HG02938 (cell line): Measurements from ENCODE around the gene THADA.
A peak's percentile ranks its signal among the peaks of the same experiment; 100 is the strongest.
"Not testable (repeated sequence)": the region's sequence is repeated elsewhere in the genome, so short reads cannot be mapped to it uniquely, and the experiment has no call there.

Experiments
- ATAC-seq: cut with Tn5 transposase; IDR thresholded peaks from one replicate; pipeline ENCODE4 v1.9.1; 2021; ENCODE audit warnings: mild to moderate bottlenecking, moderate library complexity; ENCODE audit not compliant: unreplicated experiment

THADA gene

GRCh38 chr2:43600596-43600995 is 4.8 kb upstream of the THADA start:
- ATAC-seq = not testable (repeated sequence)

GRCh38 chr2:43594875-43595274 is 963 bp downstream of the THADA start:
- ATAC-seq = no peak

GRCh38 chr2:43593254-43593653 is 2.6 kb downstream of the THADA start:
- no peak for ATAC-seq

- ATAC-seq = no peak
Observed at GRCh38 chr2:43592443-43592842, 3.4 kb downstream of the THADA start.

- ATAC-seq = no peak
Observed at GRCh38 chr2:43585708-43586107, 10.1 kb downstream of the THADA start.

DNA sequence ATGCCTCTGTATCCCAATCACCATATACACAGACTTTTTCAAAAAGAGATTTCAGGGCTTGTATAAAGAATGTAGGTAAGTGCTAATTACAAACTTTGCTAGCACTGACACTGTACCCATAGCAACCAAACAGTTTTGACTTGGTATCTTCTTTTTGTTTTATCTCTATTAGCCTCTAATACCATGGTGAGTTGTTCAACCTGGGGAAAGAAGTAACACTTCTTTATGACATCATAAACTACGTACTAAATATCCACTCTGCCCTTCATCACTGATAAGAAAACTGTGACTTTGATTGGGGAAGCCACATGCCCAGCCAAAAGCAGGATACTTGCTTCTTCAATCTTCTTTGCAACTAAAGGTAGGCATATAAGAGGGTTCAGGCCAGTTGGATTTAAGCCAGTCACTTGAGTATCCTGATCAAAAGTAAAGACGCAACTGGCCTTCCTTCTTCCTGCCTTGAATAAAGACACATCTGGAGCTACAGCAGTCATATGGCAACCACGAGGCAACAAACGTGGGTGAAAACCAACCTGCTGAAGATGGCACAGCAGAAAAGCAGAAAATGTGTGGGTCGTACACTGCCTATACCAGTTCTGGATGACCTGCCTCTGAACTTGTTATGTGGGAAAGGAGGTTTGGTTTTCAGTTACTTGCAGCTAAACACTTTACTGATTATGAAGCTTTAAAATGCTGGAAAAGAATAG is 16.4 kb downstream of the THADA start:
- ATAC-seq = no peak

DNA sequence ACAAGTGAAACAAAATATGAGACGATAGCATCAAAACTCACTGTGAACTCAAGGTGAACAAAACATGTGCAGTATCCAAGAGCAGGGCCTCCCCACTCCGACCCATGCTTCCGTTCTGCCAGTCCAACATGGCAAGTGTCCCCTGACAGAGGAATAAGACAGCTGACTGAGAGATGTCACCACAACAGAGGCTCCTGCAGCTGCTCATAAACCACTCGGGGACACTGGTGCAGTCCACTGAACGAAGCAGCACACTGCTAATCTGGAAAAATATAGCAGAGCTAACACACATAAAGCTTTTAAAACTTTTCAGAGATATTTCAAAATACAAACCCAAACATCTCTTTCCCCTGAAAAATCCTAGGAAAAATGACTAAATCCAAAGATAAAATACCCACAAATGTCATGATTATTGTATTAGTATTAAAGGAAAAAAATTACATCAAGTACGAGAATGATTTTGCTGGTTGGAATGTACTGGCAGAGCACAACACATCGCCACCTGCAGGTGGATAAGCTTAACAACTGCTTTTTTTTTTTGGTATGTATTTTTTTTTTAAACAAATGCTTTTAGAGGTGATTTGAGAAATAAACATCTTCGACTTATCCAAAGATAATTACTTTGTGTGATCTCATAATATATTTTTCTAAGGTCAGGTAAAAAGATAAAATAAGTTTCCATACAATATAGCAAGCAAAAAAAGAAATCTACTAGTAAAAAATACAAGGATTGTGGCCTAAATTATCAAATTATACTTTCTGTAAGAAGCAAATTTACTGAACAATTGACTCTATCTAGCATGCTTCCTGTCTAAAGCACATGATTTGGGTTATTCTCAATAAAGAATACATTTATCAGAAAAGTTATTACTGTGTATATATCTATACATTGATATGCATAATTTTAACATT is 18.6 kb downstream of the THADA start:
- no peak for ATAC-seq

- no peak for ATAC-seq
Observed at GRCh38 chr2:43572244-43572643, 23.6 kb downstream of the THADA start.

DNA sequence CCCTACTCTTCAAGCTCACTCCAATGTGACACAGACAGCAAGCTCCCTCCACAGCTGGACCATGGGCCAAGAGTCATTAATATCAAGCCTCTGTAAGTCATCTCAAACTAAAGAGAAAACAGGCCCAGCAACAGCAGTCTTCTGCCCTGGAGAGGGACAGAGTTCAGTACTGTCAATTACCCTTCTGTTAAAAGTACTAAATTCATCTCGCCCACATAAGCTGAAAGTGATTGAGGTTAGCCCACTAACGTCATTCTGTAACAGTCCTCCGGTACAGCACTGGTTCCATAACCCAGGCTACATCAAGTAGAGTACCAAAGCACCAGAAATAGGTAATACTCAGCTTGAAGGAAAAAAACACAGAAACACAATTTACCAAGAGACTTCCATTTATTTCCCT is 25.9 kb downstream of the THADA start:
- ATAC-seq = no peak

GRCh38 chr2:43568228-43568627 is 27.6 kb downstream of the THADA start:
- no peak for ATAC-seq

- ATAC-seq = peak; percentile 45
Observed at GRCh38 chr2:43566461-43566729, 29.4 kb downstream of the THADA start.

GRCh38 chr2:43563679-43564078 is 32.2 kb downstream of the THADA start:
- no peak for ATAC-seq

GRCh38 chr2:43560231-43560547 is 35.6 kb downstream of the THADA start:
- no peak for ATAC-seq

DNA sequence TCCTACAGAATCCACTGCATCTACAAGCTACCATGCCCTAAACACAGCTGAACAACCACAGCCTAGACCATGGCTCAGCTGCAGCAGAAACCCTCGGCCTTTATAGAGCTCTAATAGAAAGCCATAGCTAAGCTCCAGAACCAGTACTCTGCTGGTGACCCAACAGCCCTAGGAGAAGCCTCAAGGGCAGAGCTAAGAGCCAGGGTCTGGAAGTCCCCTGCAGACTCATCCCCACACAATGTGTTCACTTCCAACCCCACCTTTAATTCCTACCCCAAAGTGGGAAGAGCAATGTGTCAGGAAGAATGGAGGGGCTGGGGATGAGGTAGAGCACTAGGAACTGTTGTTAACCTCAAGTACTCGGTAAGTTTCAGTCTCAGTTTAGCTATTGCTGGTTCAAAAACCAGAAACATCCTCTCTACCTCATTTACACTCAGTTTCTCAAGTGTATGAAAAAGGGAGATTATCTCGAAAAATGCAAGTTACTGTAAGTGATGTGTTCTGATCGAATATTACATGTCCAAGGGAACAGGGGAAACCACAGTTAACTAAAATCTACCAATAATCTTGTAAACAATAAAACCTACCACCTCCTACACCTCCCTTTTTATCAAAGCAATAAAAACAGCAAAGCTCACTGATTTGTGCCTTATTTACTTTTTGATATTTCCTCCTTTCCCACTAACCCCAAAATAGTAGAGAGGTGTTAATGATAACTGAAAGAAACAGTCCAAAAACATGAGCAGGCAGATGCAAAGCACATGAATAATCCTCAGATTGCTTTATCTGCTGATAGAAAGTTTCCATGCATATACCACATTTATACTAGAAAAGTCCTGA is 36.2 kb downstream of the THADA start:
- peak; percentile 92 for ATAC-seq

GRCh38 chr2:43557196-43557595 is 38.6 kb downstream of the THADA start:
- ATAC-seq = no peak

DNA sequence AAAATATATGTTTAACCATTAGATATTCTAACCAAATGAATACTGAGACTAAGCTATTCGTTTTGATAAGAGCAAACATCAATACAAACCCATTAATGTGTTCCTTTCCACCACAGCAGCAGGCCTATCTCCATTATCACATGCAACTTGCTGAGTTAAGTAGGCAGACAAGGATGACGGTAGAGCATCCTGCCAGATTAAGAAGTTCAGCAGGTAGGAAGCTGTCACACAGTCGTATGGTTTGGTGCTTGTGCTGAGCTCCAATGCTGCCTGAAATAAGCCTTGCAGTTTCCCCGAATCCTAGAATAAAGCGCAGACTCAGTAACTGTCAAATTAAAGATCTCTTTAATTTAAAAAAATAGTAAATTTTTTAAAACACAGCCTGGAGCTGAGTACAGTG is 39.6 kb downstream of the THADA start:
- no peak for ATAC-seq

GRCh38 chr2:43553341-43553855 is 42.4 kb downstream of the THADA start:
- no peak for ATAC-seq

- ATAC-seq = no peak
Observed at GRCh38 chr2:43551990-43552389, 43.8 kb downstream of the THADA start.

- not testable (repeated sequence) for ATAC-seq
Observed at GRCh38 chr2:43548381-43548780, 47.5 kb downstream of the THADA start.

DNA sequence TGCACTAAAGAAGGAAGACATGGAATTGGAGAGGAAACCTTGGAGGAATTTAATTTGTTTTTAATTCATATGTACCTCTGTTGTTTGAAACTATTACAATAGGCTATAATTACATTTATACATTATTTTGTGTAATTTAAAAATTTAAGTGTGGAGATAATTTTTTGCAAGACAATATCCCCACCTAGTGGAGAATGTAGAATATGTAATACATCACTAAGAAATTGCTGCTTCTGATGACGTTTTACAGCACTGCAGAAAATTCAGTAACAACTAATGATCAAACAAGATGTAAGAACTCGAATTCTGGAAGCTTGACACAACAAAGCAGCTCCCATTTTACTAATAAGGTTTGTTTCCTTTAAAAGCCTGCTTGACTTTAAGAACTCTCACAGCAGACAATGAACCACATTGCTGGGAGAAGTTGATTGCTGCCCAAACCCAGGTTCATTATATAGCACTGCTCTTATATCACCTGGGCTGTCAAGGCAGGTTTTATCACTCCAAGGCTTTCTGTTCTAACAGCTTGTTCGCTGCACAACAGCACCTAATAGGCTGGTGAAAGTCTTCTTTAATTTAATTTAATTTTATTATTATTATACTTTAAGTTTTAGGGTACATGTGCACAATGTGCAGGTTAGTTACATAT is 53.4 kb downstream of the THADA start:
- no peak for ATAC-seq

DNA sequence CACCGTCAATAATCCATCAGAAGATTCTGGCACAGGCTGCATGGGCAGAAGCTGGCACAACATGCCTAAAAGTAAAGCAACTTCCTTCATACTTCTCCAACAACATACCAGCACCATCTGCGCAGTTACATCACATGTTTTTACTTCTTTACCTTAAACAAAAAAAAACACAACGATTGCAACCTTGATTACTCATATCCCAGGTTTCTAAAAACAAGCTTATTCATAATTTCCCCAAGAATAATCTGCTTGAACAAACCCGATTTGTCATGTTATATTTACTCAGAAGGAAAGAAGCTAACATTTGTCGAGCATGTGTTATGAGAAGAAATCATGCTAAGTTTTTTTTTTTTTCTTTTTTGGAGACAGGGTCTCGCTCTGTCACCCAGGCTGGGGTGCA is 54.7 kb downstream of the THADA start:
- ATAC-seq = no peak
